Hepatocyte (in vitro differentiated cells): ENCODE data around the gene XDH.

Source experiments
- EZH2 ChIP-seq: fragments of 200-600 bp; sonication (generic); IDR thresholded peaks from 2 replicates; pipeline ENCODE4 v1.6.1; 2016; ENCODE audit warnings: antibody characterized with exemption, mild to moderate bottlenecking, borderline replicate concordance
- TF ChIP-seq, protein P1 (sequence below): fragments of 200-600 bp; sonication (generic); IDR thresholded peaks from 2 replicates; pipeline ENCODE4 v1.5.1; 2016; ENCODE audit warnings: antibody characterized with exemption, mild to moderate bottlenecking; ENCODE audit not compliant: poor library complexity

DNA sequence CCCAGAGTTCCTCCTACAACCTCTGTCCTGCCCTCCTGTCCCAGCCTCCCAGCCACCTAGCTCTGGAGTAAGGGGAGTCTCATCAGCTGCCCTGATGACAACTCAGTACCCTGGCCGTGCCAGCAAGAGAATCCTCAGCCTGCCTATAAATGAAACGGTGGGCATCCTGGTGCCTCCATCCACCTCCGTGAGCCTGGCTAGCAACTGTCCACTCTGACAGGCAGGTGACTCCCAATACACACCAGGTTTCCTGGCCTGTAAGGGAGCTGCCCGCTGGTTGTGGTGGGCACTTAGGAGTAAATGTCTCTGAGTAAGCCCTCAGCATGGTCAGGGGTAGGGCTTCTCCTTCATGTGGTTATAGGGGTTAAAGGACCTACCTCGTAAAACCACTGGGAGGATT, 81.5 kb downstream of the XDH start:
- TF ChIP-seq, protein P1, sequence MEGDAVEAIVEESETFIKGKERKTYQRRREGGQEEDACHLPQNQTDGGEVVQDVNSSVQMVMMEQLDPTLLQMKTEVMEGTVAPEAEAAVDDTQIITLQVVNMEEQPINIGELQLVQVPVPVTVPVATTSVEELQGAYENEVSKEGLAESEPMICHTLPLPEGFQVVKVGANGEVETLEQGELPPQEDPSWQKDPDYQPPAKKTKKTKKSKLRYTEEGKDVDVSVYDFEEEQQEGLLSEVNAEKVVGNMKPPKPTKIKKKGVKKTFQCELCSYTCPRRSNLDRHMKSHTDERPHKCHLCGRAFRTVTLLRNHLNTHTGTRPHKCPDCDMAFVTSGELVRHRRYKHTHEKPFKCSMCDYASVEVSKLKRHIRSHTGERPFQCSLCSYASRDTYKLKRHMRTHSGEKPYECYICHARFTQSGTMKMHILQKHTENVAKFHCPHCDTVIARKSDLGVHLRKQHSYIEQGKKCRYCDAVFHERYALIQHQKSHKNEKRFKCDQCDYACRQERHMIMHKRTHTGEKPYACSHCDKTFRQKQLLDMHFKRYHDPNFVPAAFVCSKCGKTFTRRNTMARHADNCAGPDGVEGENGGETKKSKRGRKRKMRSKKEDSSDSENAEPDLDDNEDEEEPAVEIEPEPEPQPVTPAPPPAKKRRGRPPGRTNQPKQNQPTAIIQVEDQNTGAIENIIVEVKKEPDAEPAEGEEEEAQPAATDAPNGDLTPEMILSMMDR, result no peak
- no peak for TF ChIP-seq EZH2
